CD14-positive monocyte (primary cell): ENCODE data around the gene CARMIL1. TPM values are rescaled to one million over a fixed set of nuclear protein-coding genes. Genes with fewer than 3 reads are reported as not detected.

ENCODE experiments used
- DNase-seq, 3 donors: peaks; one replicate each; pipeline ENCODE4 v3.0.0-alpha.2; 2011 to 2022
- H2AFZ ChIP-seq: 2 replicates; pipeline ENCODE4 v1.6.0; 2012; ENCODE audit warnings: mild to moderate bottlenecking, low read depth, low read length, inconsistent platforms; ENCODE audit not compliant: insufficient read depth, poor library complexity, severe bottlenecking
- H3K27ac ChIP-seq, 2 donors: 1 replicate in 1 of 2; 2 replicates in 1 of 2; pipeline ENCODE4 v1.5.1; 2012 to 2013; ENCODE audit warnings: low read length in 2 of 2, control low read depth in 1 of 2, inconsistent platforms in 1 of 2, low read depth in 1 of 2, mild to moderate bottlenecking in 1 of 2
- H3K27me3 ChIP-seq, 2 donors: one replicate each; pipeline versions ENCODE4 v1.6.0 to v1.6.1; 2011 to 2013; ENCODE audit warnings: low read length in 2 of 2; ENCODE audit not compliant: control insufficient read depth in 2 of 2, insufficient read depth in 2 of 2
- H3K36me3 ChIP-seq, 2 donors: replicated peaks in 1 of 2; 1 replicate in 1 of 2; 2 replicates in 1 of 2; pipeline versions ENCODE4 v1.5.1 to v1.6.1; 2012 to 2013; ENCODE audit warnings: low read length in 2 of 2, control low read depth in 1 of 2, inconsistent platforms in 1 of 2, mild to moderate bottlenecking in 1 of 2; ENCODE audit not compliant: insufficient read depth in 2 of 2, control insufficient read depth in 1 of 2
- H3K4me1 ChIP-seq, 2 donors: 1 replicate in 1 of 2; 2 replicates in 1 of 2; pipeline versions ENCODE4 v1.5.1 to v1.6.1; 2012 to 2013; ENCODE audit warnings: low read length in 2 of 2, control low read depth in 1 of 2, inconsistent platforms in 1 of 2, mild to moderate bottlenecking in 1 of 2, moderate library complexity in 1 of 2; ENCODE audit not compliant: insufficient read depth in 2 of 2, control insufficient read depth in 1 of 2
- H3K4me2 ChIP-seq: replicated peaks from 2 replicates; pipeline ENCODE3; 2012; ENCODE audit warnings: low read length, moderate library complexity, mild to moderate bottlenecking; ENCODE audit not compliant: poor library complexity, severe bottlenecking; ENCODE audit errors: extremely low read depth
- H3K4me3 ChIP-seq, 3 experiments: fragments of 200-600 bp in 1 of 3; sonication (generic) in 1 of 3; replicated peaks in 1 of 3; 1 replicate in 2 of 3; 2 replicates in 1 of 3; pipeline ENCODE4 v1.5.1; 2011 to 2013; ENCODE audit warnings: low read length in 3 of 3, mild to moderate bottlenecking in 3 of 3, control low read depth in 2 of 3, low read depth in 2 of 3, inconsistent platforms in 1 of 3, moderate library complexity in 1 of 3
- H3K79me2 ChIP-seq: 2 replicates; pipeline ENCODE4 v1.6.0; 2012; ENCODE audit warnings: mild to moderate bottlenecking, control low read depth, inconsistent platforms, low read length, moderate library complexity; ENCODE audit not compliant: insufficient read depth
- H3K9ac ChIP-seq: 2 replicates; pipeline ENCODE4 v1.6.0; 2017; ENCODE audit warnings: low read length, mild to moderate bottlenecking; ENCODE audit not compliant: insufficient read depth, poor library complexity, severe bottlenecking
- H3K9me3 ChIP-seq, 2 donors: replicated peaks in 1 of 2; 1 replicate in 1 of 2; 2 replicates in 1 of 2; pipeline versions ENCODE4 v1.5.1 to v1.6.1; 2012 to 2013; ENCODE audit warnings: low read length in 2 of 2, control low read depth in 1 of 2; ENCODE audit not compliant: control insufficient read depth in 1 of 2, insufficient read depth in 1 of 2
- H4K20me1 ChIP-seq: 2 replicates; pipeline ENCODE4 v1.6.0; 2012; ENCODE audit warnings: mild to moderate bottlenecking, low read length, control low read depth, moderate library complexity; ENCODE audit not compliant: insufficient read depth
- H3K27ac Mint-ChIP-seq, 7 donors: one replicate each; pipeline ENCODE4 v1.8.0; 2020; ENCODE audit warnings: mild to moderate bottlenecking in 7 of 7, mixed read lengths in 7 of 7, moderate library complexity in 6 of 7, inconsistent platforms in 2 of 7
- H3K27me3 Mint-ChIP-seq, 3 donors: one replicate each; pipeline ENCODE4 v1.8.0; 2021 to 2022; ENCODE audit warnings: low read depth in 3 of 3, mild to moderate bottlenecking in 3 of 3, mixed read lengths in 3 of 3, moderate library complexity in 3 of 3, inconsistent platforms in 1 of 3
- H3K36me3 Mint-ChIP-seq, 2 donors: one replicate each; pipeline ENCODE4 v1.8.0; 2020; ENCODE audit warnings: mixed read lengths in 2 of 2, inconsistent platforms in 1 of 2, mild to moderate bottlenecking in 1 of 2
- H3K4me1 Mint-ChIP-seq: one replicate; pipeline ENCODE4 v1.8.0; 2020; ENCODE audit warnings: mild to moderate bottlenecking, mixed read lengths
- H3K4me3 Mint-ChIP-seq, 2 donors: one replicate each; pipeline ENCODE4 v1.8.0; 2020; ENCODE audit warnings: mild to moderate bottlenecking in 2 of 2, mixed read lengths in 2 of 2, moderate library complexity in 1 of 2
- H3K9me3 Mint-ChIP-seq, 7 donors: one replicate each; pipeline ENCODE4 v1.8.0; 2020 to 2022; ENCODE audit warnings: mixed read lengths in 7 of 7, mild to moderate bottlenecking in 6 of 7, moderate library complexity in 6 of 7, inconsistent platforms in 2 of 7
- CTCF ChIP-seq: fragments of 200-600 bp; IDR thresholded peaks from one replicate; pipeline ENCODE4 v1.8.0; 2022; ENCODE audit warnings: antibody characterized with exemption, mild to moderate bottlenecking
- WGBS: methylation state at CpG from one replicate; pipeline ENCODE4 v1.1.5; 2013; ENCODE audit warnings: missing lambda C conversion rate; ENCODE audit not compliant: insufficient coverage; 5-methylcytosine and 5-hydroxymethylcytosine counted together
- intact Hi-C, 2 donors: fragments of 100-400 bp; cut with micrococcal nuclease; formaldehyde crosslinking; loops; one replicate each; pipeline versions ENCODE4 v1.15.0 to v1.15.1; 2023
- polyA plus RNA-seq, 3 donors: library from polyadenylated mRNA; depleted of rRNA in 1 of 3; unstranded in 2 of 3; stranded (reverse) in 1 of 3; fragments of 300-500 nt in 2 of 3; fragments of >200 nt in 1 of 3; fragmentation: Illumina TruSeq in 2 of 3; gene quantifications; 1 replicate in 2 of 3; 2 replicates in 1 of 3; pipeline ENCODE4 v1.2.3, GENCODE V29; 2012 to 2021

CARMIL1 gene
- polyA plus RNA-seq, 3 donors: 0.30 to 0.49 (median 0.41) TPM

GRCh38 chr6:25359891-25360290 is 80.7 kb downstream of the CARMIL1 start:
- H4K20me1 ChIP-seq: no peaks in the 10 kb centered on the region
- no peak overlapping the region for H3K4me3 ChIP-seq
- intact Hi-C loops: no loop called here
- Mint-ChIP-seq H3K27ac (no peak overlapping the region), H3K27me3 (peaks cover 0 to 1% (median 0%) of the 10 kb centered on the region in 3 donors), H3K4me1 (peaks cover 27% of the 10 kb centered on the region), H3K9me3 (no peaks in the 10 kb centered on the region), H3K36me3 (peaks cover 2 to 5% of the 10 kb centered on the region in 2 donors), H3K4me3 (no peak overlapping the region)
- H2AFZ ChIP-seq: no peak overlapping the region
- H3K79me2 ChIP-seq: no peaks in the 10 kb centered on the region
- no peaks in the 10 kb centered on the region for H3K27me3 ChIP-seq
- TF ChIP-seq CTCF: no peak
- H3K27ac ChIP-seq: no peak overlapping the region
- no CpG with 5 or more reads among the region's 2 CpGs for WGBS
- H3K4me1 ChIP-seq: peaks cover 20 to 22% of the 10 kb centered on the region in 2 donors
- no peak overlapping the region for H3K9ac ChIP-seq
- H3K9me3 ChIP-seq: no peaks in the 10 kb centered on the region
- no peak for DNase-seq
- H3K4me2 ChIP-seq: no peak overlapping the region
- H3K36me3 ChIP-seq: no peaks in the 10 kb centered on the region

- Histone ChIP-seq H3K27me3 (no peaks in the 10 kb centered on the region), H3K79me2 (no peaks in the 10 kb centered on the region), H3K36me3 (no peaks in the 10 kb centered on the region), H3K9ac (no peak overlapping the region), H3K9me3 (no peaks in the 10 kb centered on the region), H4K20me1 (no peaks in the 10 kb centered on the region), H2AFZ (no peak overlapping the region), H3K4me1 (peaks cover 26 to 27% of the 10 kb centered on the region in 2 donors), H3K4me3 (no peak overlapping the region), H3K4me2 (no peak overlapping the region), H3K27ac (no peak overlapping the region)
- H3K4me3 Mint-ChIP-seq: no peak overlapping the region
- peaks cover 2 to 5% of the 10 kb centered on the region in 2 donors for H3K36me3 Mint-ChIP-seq
- intact Hi-C loops: no loop called here
- H3K4me1 Mint-ChIP-seq: peaks cover 33% of the 10 kb centered on the region
- WGBS: no CpG with 5 or more reads among the region's 1 CpG
- TF ChIP-seq CTCF: no peak
- no peak for DNase-seq
- no peaks in the 10 kb centered on the region for H3K9me3 Mint-ChIP-seq
- peaks cover 0 to 1% (median 0%) of the 10 kb centered on the region in 3 donors for H3K27me3 Mint-ChIP-seq
- H3K27ac Mint-ChIP-seq: no peak overlapping the region
These were observed 81.4 kb downstream of the CARMIL1 start for GRCh38 chr6:25360621-25361020.
